ENCODE data around the gene FCAMR.
A peak's percentile ranks its signal among the peaks of the same experiment; 100 is the strongest.
"Not testable (repeated sequence)": the region's sequence is repeated elsewhere in the genome, so short reads cannot be mapped to it uniquely, and the experiment has no call there.

Gene FCAMR

GRCh38 chr1:206932177-206932576 is 38.1 kb downstream of the FCAMR start:
- DNase-seq (ENCODE audit: low read depth): no peak

- DNase-seq (ENCODE audit: low read depth): no peak
Observed at GRCh38 chr1:206931709-206932108, 38.6 kb downstream of the FCAMR start.

GRCh38 chr1:206930210-206930798 is 40.0 kb downstream of the FCAMR start:
- DNase-seq (ENCODE audit: low read depth): no peak

GRCh38 chr1:206929524-206929923 is 40.7 kb downstream of the FCAMR start:
- DNase-seq (ENCODE audit: low read depth): no peak

- no peak for DNase-seq (ENCODE audit: low read depth)
Observed at GRCh38 chr1:206926286-206926685, 44.0 kb downstream of the FCAMR start.

- no peak for DNase-seq (ENCODE audit: low read depth)
Observed at GRCh38 chr1:206925106-206925736, 45.0 kb downstream of the FCAMR start.

- DNase-seq (ENCODE audit: low read depth): no peak
Observed at GRCh38 chr1:206924592-206925105, 45.6 kb downstream of the FCAMR start.

- not testable (repeated sequence) for DNase-seq (ENCODE audit: low read depth)
Observed at GRCh38 chr1:206923961-206924557, 46.2 kb downstream of the FCAMR start.

- DNase-seq (ENCODE audit: low read depth): peak; percentile 73
Observed at GRCh38 chr1:206923009-206923960, 47.0 kb downstream of the FCAMR start.

GRCh38 chr1:206922524-206922923 is 47.7 kb downstream of the FCAMR start:
- DNase-seq (ENCODE audit: low read depth): no peak

- no peak for DNase-seq (ENCODE audit: low read depth)
Observed at GRCh38 chr1:206921772-206922265, 48.4 kb downstream of the FCAMR start, which contains the start of gene FCMR. FCMR (minus strand) TSS chr1:206921941; CDS start chr1:206921854, 87 bp downstream.

- DNase-seq (ENCODE audit: low read depth): no peak
Observed at GRCh38 chr1:206918076-206918475, 52.2 kb downstream of the FCAMR start.

- no peak for DNase-seq (ENCODE audit: low read depth)
Observed at GRCh38 chr1:206916000-206916709, 54.1 kb downstream of the FCAMR start.

GRCh38 chr1:206915030-206915735 is 55.1 kb downstream of the FCAMR start:
- DNase-seq (ENCODE audit: low read depth): no peak

- no peak for DNase-seq (ENCODE audit: low read depth)
Observed at GRCh38 chr1:206913766-206914537, 56.3 kb downstream of the FCAMR start.

- peak; percentile 47 for DNase-seq (ENCODE audit: low read depth)
Observed at GRCh38 chr1:206912445-206913095, 57.7 kb downstream of the FCAMR start.

GRCh38 chr1:206911064-206911663 is 59.1 kb downstream of the FCAMR start:
- no peak for DNase-seq (ENCODE audit: low read depth)

- no peak for DNase-seq (ENCODE audit: low read depth)
Observed at GRCh38 chr1:206909883-206910318, 60.4 kb downstream of the FCAMR start.
